K562 (cell line): ENCODE data around the gene TNPO3. TPM values are rescaled to one million over a fixed set of nuclear protein-coding genes. Genes with fewer than 3 reads are reported as not detected.

Source experiments
- ATAC-seq: fragments of 200-7000 bp; cut with Tn5 transposase; 3 replicates; pipeline ENCODE4 v1.9.1; 2020; ENCODE audit warnings: moderate library complexity
- BruUV-seq: library from RNA; stranded (reverse); fragments of 400-500 nt; replicated peaks from 2 replicates; lab custom pipeline; 2021; lab: Mats Ljungman, UMichigan
- CTCF ChIA-PET: fragments of 300-600 bp; formaldehyde crosslinking; extraction: SDS; loops from one replicate; lab custom pipeline; 2021; ENCODE audit warnings: low intra/inter-chr PET ratio; lab: Yijun Ruan, JAX
- POLR2A ChIA-PET: fragments of 300-600, 350-650 bp; sonication (Branson Sonifier 250); formaldehyde crosslinking; extraction: SDS; loops from one replicate; lab custom pipeline; 2021; ENCODE audit warnings: antibody characterized with exemption, inconsistent platforms; lab: Yijun Ruan, JAX
- DNase-seq, 4 experiments: peaks; one replicate each; pipeline versions ENCODE4 v3.0.0 to v3.0.0-alpha.2; 2011 to 2018; ENCODE audit warnings: low spot score in 3 of 4, mixed read lengths in 3 of 4; ENCODE audit errors: extremely low read depth in 1 of 4
- FAIRE-seq: peaks from 2 replicates; lab custom pipeline; 2011; peaks lifted over from hg19 to GRCh38; lab: Jason Lieb, UNC
- H2AFZ ChIP-seq: 2 replicates; pipeline ENCODE4 v1.6.0; 2011; ENCODE audit warnings: low read depth, low read length, control low read depth, inconsistent platforms
- H3K27ac ChIP-seq: fragments of 200-600 bp; 3 replicates; pipeline ENCODE4 v1.8.0; 2011; ENCODE audit warnings: low read depth, mild to moderate bottlenecking, control low read depth, inconsistent platforms, low read length, moderate library complexity, mixed read lengths; ENCODE audit errors: extremely low read depth
- H3K27me3 ChIP-seq, 2 experiments: fragments of 300-600 bp in 1 of 2; 2 replicates in 1 of 2; 3 replicates in 1 of 2; pipeline versions ENCODE4 v1.6.0 to v1.8.0; 2011; ENCODE audit warnings: inconsistent platforms in 2 of 2, low read length in 2 of 2, mild to moderate bottlenecking in 1 of 2, mixed read lengths in 1 of 2, moderate library complexity in 1 of 2; ENCODE audit not compliant: control insufficient read depth in 2 of 2, insufficient read depth in 2 of 2
- H3K36me3 ChIP-seq: fragments of 300-600 bp; 3 replicates; pipeline ENCODE4 v1.8.0; 2011; ENCODE audit warnings: mild to moderate bottlenecking, low read length, inconsistent platforms; ENCODE audit not compliant: control insufficient read depth, insufficient read depth
- H3K4me1 ChIP-seq, 2 experiments: fragments of 200-600 bp in 1 of 2; replicated peaks in 1 of 2; 2 replicates in 1 of 2; 3 replicates in 1 of 2; pipeline versions ENCODE4 v1.5.1 to v1.8.0; 2011; ENCODE audit warnings: inconsistent platforms in 2 of 2, low read length in 2 of 2, mild to moderate bottlenecking in 1 of 2, mixed read lengths in 1 of 2, moderate library complexity in 1 of 2; ENCODE audit not compliant: control insufficient read depth in 2 of 2, insufficient read depth in 2 of 2
- H3K4me2 ChIP-seq: 2 replicates; pipeline ENCODE4 v1.6.1; 2011; ENCODE audit warnings: low read length, control low read depth, inconsistent platforms, mixed read lengths; ENCODE audit not compliant: insufficient read depth
- H3K4me3 ChIP-seq: fragments of 200-600 bp; sonication (generic), shearing (Covaris generic); 2 replicates; pipeline ENCODE4 v1.5.1; 2016; ENCODE audit warnings: control low read depth, inconsistent platforms
- H3K79me2 ChIP-seq: fragments of 200-600 bp; 3 replicates; pipeline ENCODE4 v1.8.0; 2011; ENCODE audit warnings: low read length, inconsistent platforms; ENCODE audit not compliant: control insufficient read depth, insufficient read depth
- H3K9ac ChIP-seq, 2 experiments: 2 replicates each; pipeline versions ENCODE4 v1.6.0 to v1.6.1; 2011; ENCODE audit warnings: low read depth in 2 of 2, low read length in 2 of 2, control low read depth in 1 of 2, inconsistent platforms in 1 of 2, mild to moderate bottlenecking in 1 of 2, mixed read lengths in 1 of 2; ENCODE audit not compliant: insufficient read depth in 1 of 2
- H3K9me1 ChIP-seq: one replicate; pipeline ENCODE4 v1.6.0; 2011; ENCODE audit warnings: inconsistent platforms, mild to moderate bottlenecking, low read length, moderate library complexity; ENCODE audit not compliant: control insufficient read depth, insufficient read depth
- H3K9me3 ChIP-seq: replicated peaks from 2 replicates; pipeline ENCODE4 v1.5.1; 2011; ENCODE audit warnings: low read depth, low read length, inconsistent platforms; ENCODE audit not compliant: control insufficient read depth, insufficient read depth
- H4K20me1 ChIP-seq: replicated peaks from 2 replicates; pipeline ENCODE4 v1.6.1; 2011; ENCODE audit warnings: low read length, inconsistent platforms, mixed read lengths; ENCODE audit not compliant: control insufficient read depth, insufficient read depth
- HMGXB4 ChIP-seq: sonication (generic); formaldehyde crosslinking; IDR thresholded peaks from 2 replicates; pipeline ENCODE4 v1.8.1; 2023; ENCODE audit warnings: mild to moderate bottlenecking, missing genetic modification reagents
- NBN ChIP-seq: fragments of 450-650 bp; IDR thresholded peaks from 2 replicates; pipeline ENCODE4 v1.6.1; 2016; ENCODE audit warnings: low read depth, mild to moderate bottlenecking
- NCOA2 ChIP-seq, 2 experiments: fragments of 450-650 bp; IDR thresholded peaks; 2 replicates each; pipeline ENCODE4 v1.6.1; 2018; ENCODE audit warnings: mild to moderate bottlenecking in 2 of 2, moderate library complexity in 1 of 2; ENCODE audit not compliant: partially characterized antibody in 2 of 2
- NR2C2 ChIP-seq, 2 experiments: fragments of 200-800 bp in 1 of 2; sonication (Bioruptor generic) in 1 of 2; sonication (generic) in 1 of 2; formaldehyde crosslinking in 1 of 2; IDR thresholded peaks; 2 replicates each; pipeline versions ENCODE4 v1.6.1 to v1.8.0; 2016 to 2022; ENCODE audit warnings: mild to moderate bottlenecking in 1 of 2, missing compliant biosample characterization in 1 of 2, missing genetic modification characterization in 1 of 2, missing genetic modification reagents in 1 of 2
- ZBTB7A ChIP-seq: IDR thresholded peaks from 2 replicates; pipeline ENCODE4 v1.6.1; 2011; ENCODE audit warnings: low read depth, mild to moderate bottlenecking, low read length, moderate library complexity, borderline replicate concordance; ENCODE audit not compliant: control insufficient read depth
- WGBS: fragments of 100-300 bp; shearing (Covaris generic); methylation state at CpG from one replicate; pipeline ENCODE4 v1.1.6; 2016; ENCODE audit warnings: low coverage, mixed read lengths; ENCODE audit not compliant: insufficient coverage; ENCODE audit errors: missing lambda C conversion rate; 5-methylcytosine and 5-hydroxymethylcytosine counted together
- in situ Hi-C: fragments of 300-500 bp; cut with MboI; formaldehyde crosslinking; loops from 4 replicates; pipeline ENCODE4 v1.15.0; 2018; ENCODE audit warnings: inconsistent platforms, mixed read lengths
- intact Hi-C: fragments of 100-400 bp; cut with micrococcal nuclease; formaldehyde crosslinking; loops from 2 replicates; pipeline ENCODE4 v1.14.2; 2022
- polyA plus RNA-seq, 8 experiments: library from polyadenylated mRNA; depleted of rRNA in 4 of 8; stranded (reverse) in 5 of 8; unstranded in 3 of 8; fragments of >200 nt; fragmentation: Nextera tagmentation in 2 of 8; fragmentation: Illumina TruSeq in 1 of 8; extraction: Ambion mirVana in 2 of 8; extraction: Trizol in 1 of 8; gene quantifications; 2 replicates each; pipeline versions ENCODE4 v1.2.1 to v1.2.3, GENCODE V29; 2011 to 2014; ENCODE audit warnings: inconsistent platforms in 1 of 8, missing spikeins in 1 of 8
- total RNA-seq, 7 experiments: library from RNA; depleted of rRNA in 6 of 7; stranded (reverse); fragments of >200 nt in 6 of 7; fragmentation: Illumina TruSeq in 2 of 7; extraction: Trizol in 2 of 7; gene quantifications; 2 replicates each; pipeline versions ENCODE4 v1.2.1 to v1.2.3, GENCODE V29; 2011 to 2021; ENCODE audit warnings: low replicate concordance in 1 of 7
- TF ChIP-seq, protein P1 (sequence below): sonication (generic); formaldehyde crosslinking; IDR thresholded peaks from 2 replicates; pipeline ENCODE4 v1.8.1; 2023; ENCODE audit warnings: mild to moderate bottlenecking, missing genetic modification reagents

The TNPO3 gene
- total and polyA plus RNA-seq, 9 of the 15 experiments (the other 6 are each of a cell fraction or from before 2014, with no cell fraction given) = 35.8 to 125 (median 110) TPM

- TF ChIP-seq NR2C2 (CRISPR knock-in tag; IDR thresholded peaks at IDR 0.05) = no peak
- no peak for TF ChIP-seq NR2C2 (tag; IDR thresholded peaks at IDR 0.05)
Measured at GRCh38 chr7:129093867-129094456, 39.1 kb upstream of the TNPO3 start (continued).

- no TSS peak for BruUV-seq
- DNase-seq (peak; percentile 90 to 92 (median 91)), ATAC-seq (peak; percentile 99), FAIRE-seq (peak; percentile 96)
- H3K27me3 ChIP-seq = peaks cover 10 to 11% of the 10 kb centered on the region in 2 experiments; a peak in 4 of 5 replicates
- H3K79me2 ChIP-seq = no peaks in the 10 kb centered on the region
- in situ Hi-C loops = no loop called here
- 3% methylated on average over 11 of the region's 11 CpGs for WGBS
- H2AFZ ChIP-seq = peak overlapping the region; percentile 58
- no peaks in the 10 kb centered on the region for H4K20me1 ChIP-seq
- ChIA-PET POLR2A (interaction anchor here (0.5 to 1.3 kb wide), 9 partner anchors 8 to 636 kb away, joined by 3 to 6 read pairs (median 3); partner anchors contain the start of gene HILPDA), CTCF (interaction anchor here (0.5 to 1.8 kb wide), 8 partner anchors 29 to 249 kb away, joined by 3 to 10 read pairs (median 4); no protein-coding TSS in a partner anchor)
- no peak overlapping the region for H3K9ac ChIP-seq
- no peaks in the 10 kb centered on the region for H3K9me1 ChIP-seq
- H3K9me3 ChIP-seq = no peaks in the 10 kb centered on the region
- H3K4me3 ChIP-seq = no peak overlapping the region
- intact Hi-C loops = loop anchor here (1.0 to 5.0 kb wide), 7 partner anchors 25 to 187 kb away; no protein-coding TSS in a partner anchor
- H3K4me2 ChIP-seq = no peak overlapping the region
- H3K4me1 ChIP-seq = peaks cover 0 to 2% of the 10 kb centered on the region in 2 experiments; a peak in 2 of 5 replicates
- H3K27ac ChIP-seq = no peak overlapping the region
- H3K36me3 ChIP-seq = no peaks in the 10 kb centered on the region
- TF ChIP-seq ZBTB7A (peak; percentile 73), NCOA2 (IDR thresholded peaks at IDR 0.05; ENCODE audit: partially characterized antibody in 2 of 2) (no peak), NBN (peak; percentile 49; the same call in 1 of the 2 replicates), HMGXB4 (CRISPR knock-in tag) (peak; percentile 55; the same call in 1 of the 2 replicates)
- TF ChIP-seq, protein P1, sequence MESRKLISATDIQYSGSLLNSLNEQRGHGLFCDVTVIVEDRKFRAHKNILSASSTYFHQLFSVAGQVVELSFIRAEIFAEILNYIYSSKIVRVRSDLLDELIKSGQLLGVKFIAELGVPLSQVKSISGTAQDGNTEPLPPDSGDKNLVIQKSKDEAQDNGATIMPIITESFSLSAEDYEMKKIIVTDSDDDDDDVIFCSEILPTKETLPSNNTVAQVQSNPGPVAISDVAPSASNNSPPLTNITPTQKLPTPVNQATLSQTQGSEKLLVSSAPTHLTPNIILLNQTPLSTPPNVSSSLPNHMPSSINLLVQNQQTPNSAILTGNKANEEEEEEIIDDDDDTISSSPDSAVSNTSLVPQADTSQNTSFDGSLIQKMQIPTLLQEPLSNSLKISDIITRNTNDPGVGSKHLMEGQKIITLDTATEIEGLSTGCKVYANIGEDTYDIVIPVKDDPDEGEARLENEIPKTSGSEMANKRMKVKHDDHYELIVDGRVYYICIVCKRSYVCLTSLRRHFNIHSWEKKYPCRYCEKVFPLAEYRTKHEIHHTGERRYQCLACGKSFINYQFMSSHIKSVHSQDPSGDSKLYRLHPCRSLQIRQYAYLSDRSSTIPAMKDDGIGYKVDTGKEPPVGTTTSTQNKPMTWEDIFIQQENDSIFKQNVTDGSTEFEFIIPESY (CRISPR knock-in tag) = peak; percentile 65
Measured at GRCh38 chr7:129091484-129092002, 36.6 kb upstream of the TNPO3 start.
